ENCODE results near the gene AKAP6.

The AKAP6 gene

DNA sequence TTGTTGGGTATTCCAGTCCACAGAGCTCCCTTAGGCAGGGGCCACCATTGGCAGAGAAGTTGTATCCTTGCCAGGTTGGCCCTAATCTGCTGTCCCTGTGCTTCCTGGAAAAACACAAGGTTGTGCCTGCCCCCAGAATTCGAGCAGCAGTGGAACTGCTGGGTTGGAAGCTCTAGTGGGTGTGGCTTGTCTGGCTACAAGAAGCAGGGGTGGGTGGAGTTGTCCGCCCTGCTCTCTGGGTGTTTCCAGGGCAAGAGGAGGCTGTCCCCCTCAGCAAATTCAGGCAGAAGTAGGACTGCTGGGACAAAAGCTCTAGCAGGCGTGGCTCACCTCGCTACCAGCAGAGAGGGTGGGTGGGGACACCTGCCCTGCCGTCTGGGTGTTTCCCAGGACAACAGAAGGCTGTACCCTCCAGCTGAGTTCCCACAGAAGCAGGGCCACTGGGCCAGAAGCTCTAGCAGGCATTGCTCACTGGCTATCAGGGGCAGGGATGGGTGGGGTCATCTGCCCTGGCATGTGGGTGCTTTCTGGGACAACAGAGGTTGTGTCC, 536.8 kb downstream of the AKAP6 start:
- no peak for DNase-seq

DNA sequence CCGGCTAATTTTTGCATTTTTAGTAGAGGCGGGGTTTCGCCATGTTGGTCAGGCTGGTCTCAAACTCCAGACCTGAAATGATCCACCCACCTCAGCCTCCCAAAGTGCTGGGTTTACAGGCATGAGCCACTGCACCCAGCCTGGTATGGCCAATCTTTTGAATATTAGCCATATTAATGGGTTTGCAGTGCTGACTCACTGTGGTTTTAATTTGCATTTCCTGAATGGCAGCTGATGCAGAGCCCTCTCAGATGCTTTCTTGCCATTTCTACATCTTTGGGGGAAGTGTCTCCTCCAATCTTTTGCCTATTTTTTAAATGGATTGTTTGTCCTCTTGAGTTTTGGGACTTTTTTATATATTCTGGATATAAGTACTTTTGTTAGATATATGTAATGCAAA, 554.1 kb downstream of the AKAP6 start:
- no peak for DNase-seq

Data from inflammatory macrophage treated with lipopolysaccharide for 1 hour (primary cell).